ENCODE results near the gene COL11A2.

- TF ChIP-seq CTCF (IDR thresholded peaks at IDR 0.05) (no peak), POLR2A (IDR thresholded peaks at IDR 0.05) (no peak)
These were observed 1.7 kb downstream of the COL11A2 start for GRCh38 chr6:33190504-33191107.

All from lower leg skin (tissue), 3 donors.